CD4-positive, alpha-beta T cell treated with Interleukin-10 for 1 hour (primary cell): ENCODE results near the gene STX7.

Source experiments
- DNase-seq: peaks from one replicate; pipeline ENCODE4 v3.0.0-alpha.2; 2020

Gene STX7

GRCh38 chr6:132405143-132405915 is 107.6 kb downstream of the STX7 start:
- DNase-seq = no peak

GRCh38 chr6:132404736-132405135 is 108.2 kb downstream of the STX7 start:
- DNase-seq = no peak

- DNase-seq = no peak
Observed at GRCh38 chr6:132404330-132404729, 108.6 kb downstream of the STX7 start.

DNA sequence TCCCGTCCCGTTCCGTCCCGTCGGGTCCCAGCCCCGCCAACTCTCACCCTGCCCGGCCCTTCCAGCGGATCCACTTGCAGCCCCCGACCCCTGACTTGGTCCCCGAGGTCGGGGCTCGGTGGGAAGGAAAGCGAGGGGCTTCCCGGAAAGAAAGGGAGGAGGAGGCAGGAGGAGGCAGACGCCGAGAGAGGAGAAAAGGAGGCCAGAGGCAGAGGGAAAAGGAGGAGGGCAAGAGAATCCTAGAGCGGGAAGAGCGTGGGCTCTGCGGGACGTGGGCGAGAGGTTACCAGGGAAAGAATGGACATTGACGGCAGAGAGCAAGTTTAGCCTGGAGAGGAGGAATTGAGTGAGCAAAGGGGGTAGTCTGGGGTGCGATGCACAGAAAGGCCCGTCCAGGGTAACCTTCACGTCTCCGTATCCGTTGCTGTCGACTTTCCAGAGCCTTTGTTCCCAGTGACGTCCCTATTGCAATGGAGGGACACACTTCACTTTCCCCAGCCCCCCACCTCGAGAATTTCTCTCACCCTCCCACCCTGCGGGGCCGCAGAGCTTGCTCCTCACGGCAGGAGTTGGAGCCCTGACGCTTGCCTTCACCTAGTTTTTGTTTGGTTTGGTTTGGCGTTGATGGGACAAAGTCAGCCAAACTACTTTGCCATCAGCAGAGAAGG is 111.2 kb downstream of the STX7 start:
- no peak for DNase-seq

DNA sequence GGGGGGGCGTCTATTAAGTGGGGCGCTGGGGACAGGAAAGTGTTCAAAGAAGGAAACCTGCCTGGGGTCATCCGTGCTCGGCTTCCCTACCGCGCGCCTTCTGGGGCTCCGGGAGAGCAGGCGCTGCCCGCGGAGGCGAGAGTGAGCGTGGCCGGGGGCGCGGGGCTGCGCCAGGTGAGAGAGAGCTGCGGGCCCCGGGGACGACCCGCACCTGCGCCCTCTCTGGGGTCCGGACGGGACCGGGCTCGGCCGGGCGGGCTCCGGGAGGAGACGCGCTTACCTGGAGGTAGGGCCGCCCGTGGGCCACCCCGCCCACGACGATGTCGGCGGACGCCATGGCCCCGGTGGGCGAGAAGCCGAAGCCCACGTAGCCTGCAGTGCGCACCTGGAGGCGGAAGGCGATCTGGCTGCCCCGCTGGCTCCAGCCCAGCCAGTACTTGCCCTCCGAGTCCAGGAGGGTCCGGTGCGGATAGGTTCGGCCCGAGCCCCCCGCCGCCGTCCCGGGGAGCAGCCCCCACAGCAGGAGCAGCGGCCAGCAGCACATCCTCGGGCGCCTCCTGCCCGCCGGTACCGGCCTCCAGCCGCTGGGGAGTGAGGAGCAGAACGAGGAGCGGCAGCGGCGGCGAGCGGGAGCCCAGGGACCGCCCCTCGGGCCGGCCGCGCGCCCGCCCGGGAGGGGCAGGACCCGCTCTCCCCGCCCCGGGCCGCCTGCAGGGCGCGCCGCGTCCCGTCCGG is 111.9 kb downstream of the STX7 start, which contains the start of gene MOXD1:
Gene MOXD1 (minus strand): TSS at position 593 of the 735 bp plus-strand sequence. CDS start 49 bp downstream, at position 544.
- no peak for DNase-seq

GRCh38 chr6:132400555-132400882 is 112.4 kb downstream of the STX7 start:
- no peak for DNase-seq

- DNase-seq = no peak
Observed at GRCh38 chr6:132399376-132400074, 113.4 kb downstream of the STX7 start.
